ENCODE measurements around the gene P4HA2.

DNA sequence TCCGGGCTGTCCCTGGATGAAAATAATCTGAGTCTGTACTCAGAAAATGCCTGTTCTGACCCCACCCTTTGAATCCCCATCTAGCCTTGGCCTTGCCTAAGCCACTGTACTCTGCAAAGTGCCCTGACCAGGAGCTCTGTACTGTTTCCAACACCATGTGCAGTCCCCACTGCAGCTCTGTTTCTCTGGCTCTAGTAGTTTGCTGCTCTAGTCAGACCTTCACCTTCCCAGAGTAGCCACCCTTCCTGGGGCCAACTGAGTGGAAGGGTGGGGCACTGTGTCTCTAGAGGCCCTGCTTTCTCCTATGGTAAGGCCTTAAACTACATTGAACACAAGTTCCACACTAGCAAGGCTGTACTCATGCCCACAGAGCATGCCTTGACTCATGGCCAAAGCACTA is 31.9 kb downstream of the P4HA2 start:
- TF ChIP-seq, protein P1, sequence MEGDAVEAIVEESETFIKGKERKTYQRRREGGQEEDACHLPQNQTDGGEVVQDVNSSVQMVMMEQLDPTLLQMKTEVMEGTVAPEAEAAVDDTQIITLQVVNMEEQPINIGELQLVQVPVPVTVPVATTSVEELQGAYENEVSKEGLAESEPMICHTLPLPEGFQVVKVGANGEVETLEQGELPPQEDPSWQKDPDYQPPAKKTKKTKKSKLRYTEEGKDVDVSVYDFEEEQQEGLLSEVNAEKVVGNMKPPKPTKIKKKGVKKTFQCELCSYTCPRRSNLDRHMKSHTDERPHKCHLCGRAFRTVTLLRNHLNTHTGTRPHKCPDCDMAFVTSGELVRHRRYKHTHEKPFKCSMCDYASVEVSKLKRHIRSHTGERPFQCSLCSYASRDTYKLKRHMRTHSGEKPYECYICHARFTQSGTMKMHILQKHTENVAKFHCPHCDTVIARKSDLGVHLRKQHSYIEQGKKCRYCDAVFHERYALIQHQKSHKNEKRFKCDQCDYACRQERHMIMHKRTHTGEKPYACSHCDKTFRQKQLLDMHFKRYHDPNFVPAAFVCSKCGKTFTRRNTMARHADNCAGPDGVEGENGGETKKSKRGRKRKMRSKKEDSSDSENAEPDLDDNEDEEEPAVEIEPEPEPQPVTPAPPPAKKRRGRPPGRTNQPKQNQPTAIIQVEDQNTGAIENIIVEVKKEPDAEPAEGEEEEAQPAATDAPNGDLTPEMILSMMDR (IDR thresholded peaks at IDR 0.05): no peak
- no peak for TF ChIP-seq POLR2A (IDR thresholded peaks at IDR 0.05)
- TF ChIP-seq EP300 (IDR thresholded peaks at IDR 0.05): no peak
